ENCODE data around the gene SPON1.

Gene SPON1

DNA sequence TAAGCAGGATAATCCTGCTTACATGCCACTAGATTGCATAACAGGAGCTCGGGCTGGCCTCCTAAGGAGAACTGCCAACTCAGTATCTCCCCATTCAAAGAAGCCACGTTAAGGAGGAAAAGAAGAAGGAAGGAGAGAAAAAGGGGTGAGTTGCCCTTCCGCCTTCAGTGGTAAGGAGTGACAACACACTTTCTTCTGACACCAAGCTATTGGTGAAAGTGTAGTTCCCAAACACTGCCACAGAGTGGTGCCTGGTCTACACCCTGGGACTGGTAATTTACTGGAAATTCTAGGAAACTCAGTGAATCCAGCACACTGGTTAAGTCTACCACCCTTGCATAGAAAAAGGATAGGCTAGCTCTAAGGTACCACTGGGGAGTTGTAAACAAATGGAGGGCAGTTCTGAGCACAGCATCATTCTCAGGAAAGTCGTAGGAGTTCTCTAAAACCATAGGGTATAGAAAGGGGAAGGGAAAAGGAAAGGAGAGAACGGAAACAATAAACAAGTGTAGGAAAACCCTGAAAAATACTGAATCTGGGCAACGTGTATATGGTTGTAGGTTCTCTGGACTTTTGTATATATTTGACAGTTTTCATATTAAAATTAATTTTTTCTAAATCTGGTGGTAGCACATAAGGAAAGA is 338.3 kb downstream of the SPON1 start:
- peak; percentile 68 for DNase-seq

- no peak for DNase-seq
Measured at GRCh38 chr11:14304601-14305000, 342.1 kb downstream of the SPON1 start.

- DNase-seq, result no peak
Measured at GRCh38 chr11:14305649-14306048, 343.1 kb downstream of the SPON1 start.

- DNase-seq, result no peak
Measured at GRCh38 chr11:14306481-14306880, 344.0 kb downstream of the SPON1 start.

DNA sequence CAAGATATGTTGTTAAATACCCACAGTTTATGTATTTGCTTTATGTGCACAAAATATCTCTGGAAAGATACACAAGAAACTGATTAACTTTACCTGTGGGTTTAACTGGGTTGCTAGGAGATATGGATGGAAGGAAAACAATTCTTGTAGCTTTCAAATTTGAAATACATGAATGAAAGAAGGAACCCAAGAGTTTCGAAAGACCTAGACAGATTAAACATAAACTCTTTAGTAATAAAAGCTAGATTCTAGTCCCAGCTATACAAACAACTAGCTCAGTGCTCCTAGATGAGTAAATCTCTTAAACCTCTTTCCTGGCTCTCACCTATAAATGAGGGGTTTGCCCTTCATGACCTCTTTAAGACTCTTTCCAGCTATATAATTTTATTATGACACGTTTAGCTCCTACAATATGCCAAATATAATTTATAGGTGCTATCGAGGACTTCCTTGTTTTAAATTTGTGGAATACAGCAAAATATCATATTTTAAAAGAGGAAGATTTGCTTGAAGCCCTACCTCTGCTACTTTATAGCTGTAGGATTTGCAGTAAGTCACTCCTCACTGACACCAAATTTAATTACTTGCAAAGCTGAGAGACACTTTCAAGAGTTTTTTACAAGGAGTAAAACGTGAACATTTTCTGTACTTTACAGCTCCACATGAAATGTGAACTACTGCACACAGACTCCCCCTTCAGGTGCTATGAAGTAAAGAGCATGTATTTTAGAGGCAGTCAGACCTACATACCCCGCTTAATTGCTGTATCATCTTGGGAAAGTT is 345.8 kb downstream of the SPON1 start:
- peak; percentile 45 for DNase-seq

DNA sequence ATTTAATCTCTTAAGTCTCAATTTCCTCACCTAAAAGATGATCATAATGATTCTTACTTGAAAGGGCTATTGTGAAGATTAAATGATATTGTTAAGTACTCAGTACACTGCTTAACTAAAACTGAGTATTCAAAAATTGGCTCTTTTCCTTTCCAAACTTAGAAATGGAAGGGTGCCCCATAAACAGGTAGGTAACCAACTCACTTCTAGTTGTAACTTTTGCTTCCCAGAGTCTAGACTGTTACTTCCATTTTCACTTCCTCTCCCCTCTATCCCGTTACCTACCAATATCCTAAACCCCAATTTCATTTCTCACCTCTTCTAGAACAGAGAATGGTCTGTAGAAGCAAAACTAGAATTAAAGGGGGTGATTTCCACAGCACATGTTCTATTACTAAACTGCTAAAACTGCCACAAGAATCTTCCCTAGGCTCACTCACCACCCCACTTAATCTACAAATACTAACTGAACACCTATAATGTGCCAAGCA is 346.4 kb downstream of the SPON1 start:
- DNase-seq, result no peak

- DNase-seq, result no peak
Measured at GRCh38 chr11:14309425-14310192, 347.1 kb downstream of the SPON1 start.

- no peak for DNase-seq
Measured at GRCh38 chr11:14310679-14311078, 348.2 kb downstream of the SPON1 start.

DNA sequence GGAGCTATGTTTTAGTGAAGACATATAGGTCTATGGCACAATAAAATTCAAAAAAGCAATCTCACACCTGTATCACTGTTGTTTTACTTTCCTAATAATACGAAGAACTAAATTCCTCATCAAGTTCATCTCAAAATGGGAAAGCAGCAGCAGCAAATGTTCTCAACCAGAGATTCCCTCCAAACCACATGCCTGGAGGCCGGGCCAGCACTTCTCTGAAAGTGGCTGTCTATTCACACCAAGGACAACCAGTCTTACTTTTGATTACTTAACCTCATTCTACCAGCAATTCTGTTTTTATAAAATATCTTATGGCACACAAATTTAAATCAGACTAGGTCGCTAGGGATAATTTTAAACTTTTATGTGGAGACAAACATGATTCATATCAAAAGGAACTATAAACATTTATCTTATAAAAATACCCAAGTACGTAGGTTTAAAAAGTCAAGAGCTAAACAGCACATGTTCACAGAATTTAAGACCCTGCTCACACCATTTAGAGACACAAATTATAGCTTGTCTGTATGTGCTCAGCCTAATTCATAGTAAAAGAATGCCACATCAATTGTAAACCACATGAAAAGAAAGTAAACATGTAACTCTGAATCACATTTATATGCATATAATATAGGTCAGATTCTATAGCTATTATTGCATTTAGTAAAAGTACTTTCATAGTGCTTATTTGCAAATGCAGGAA is 350.4 kb downstream of the SPON1 start:
- no peak for DNase-seq

GRCh38 chr11:14314127-14314526 is 351.6 kb downstream of the SPON1 start:
- DNase-seq, result no peak

- no peak for DNase-seq
Measured at GRCh38 chr11:14315130-14315529, 352.6 kb downstream of the SPON1 start.

All from CD4-positive, alpha-beta T cell treated with Interleukin-21 for 1 hour (primary cell).